ENCODE data around the gene CCR5.

CCR5 gene

GRCh38 chr3:46374755-46375154 lies 4.0 kb downstream of the CCR5 start:
- no peak overlapping the region for H3K27ac ChIP-seq
- no peak for TF ChIP-seq CTCF (IDR thresholded peaks at IDR 0.05)
- H3K4me3 ChIP-seq, result no peak overlapping the region
- DNase-seq (ENCODE audit: low spot score), result no peak

- H3K4me3 ChIP-seq, result no peak overlapping the region
- DNase-seq (ENCODE audit: low spot score), result no peak
- TF ChIP-seq CTCF (IDR thresholded peaks at IDR 0.05), result no peak
- no peak overlapping the region for H3K27ac ChIP-seq
Observed at GRCh38 chr3:46375218-46375617, 4.5 kb downstream of the CCR5 start.

- TF ChIP-seq CTCF (IDR thresholded peaks at IDR 0.05), result no peak
- no peak for DNase-seq (ENCODE audit: low spot score)
- H3K4me3 ChIP-seq, result no peak overlapping the region
- H3K27ac ChIP-seq, result no peak overlapping the region
Observed at GRCh38 chr3:46375814-46376213, 5.1 kb downstream of the CCR5 start.

- no peak overlapping the region for H3K4me3 ChIP-seq
- no peak for DNase-seq (ENCODE audit: low spot score)
- H3K27ac ChIP-seq, result no peak overlapping the region
- no peak for TF ChIP-seq CTCF (IDR thresholded peaks at IDR 0.05)
Observed at GRCh38 chr3:46378426-46378942, 7.7 kb downstream of the CCR5 start.

- Histone ChIP-seq H3K4me3 (no peak overlapping the region), H3K27ac (peak overlapping the region in 1 of 2 donors; percentile 18)
- no peak for TF ChIP-seq CTCF (IDR thresholded peaks at IDR 0.05)
- peak; percentile 22 for DNase-seq (ENCODE audit: low spot score)
Observed at GRCh38 chr3:46380471-46381221, 9.9 kb downstream of the CCR5 start.

GRCh38 chr3:46381625-46382024 lies 10.9 kb downstream of the CCR5 start:
- peak; percentile 57 for DNase-seq (ENCODE audit: low spot score)
- Histone ChIP-seq H3K4me3 (no peak overlapping the region), H3K27ac (no peak overlapping the region)
- TF ChIP-seq CTCF (IDR thresholded peaks at IDR 0.05), result no peak

Data from coronary artery (tissue), 2 donors.